GM18867 (cell line): Measurements from ENCODE around the gene EPHB2.

Experiments used
- ATAC-seq: cut with Tn5 transposase; IDR thresholded peaks from one replicate; pipeline ENCODE4 v1.9.1; 2021; ENCODE audit warnings: mild to moderate bottlenecking, moderate library complexity; ENCODE audit not compliant: unreplicated experiment

The EPHB2 gene

DNA sequence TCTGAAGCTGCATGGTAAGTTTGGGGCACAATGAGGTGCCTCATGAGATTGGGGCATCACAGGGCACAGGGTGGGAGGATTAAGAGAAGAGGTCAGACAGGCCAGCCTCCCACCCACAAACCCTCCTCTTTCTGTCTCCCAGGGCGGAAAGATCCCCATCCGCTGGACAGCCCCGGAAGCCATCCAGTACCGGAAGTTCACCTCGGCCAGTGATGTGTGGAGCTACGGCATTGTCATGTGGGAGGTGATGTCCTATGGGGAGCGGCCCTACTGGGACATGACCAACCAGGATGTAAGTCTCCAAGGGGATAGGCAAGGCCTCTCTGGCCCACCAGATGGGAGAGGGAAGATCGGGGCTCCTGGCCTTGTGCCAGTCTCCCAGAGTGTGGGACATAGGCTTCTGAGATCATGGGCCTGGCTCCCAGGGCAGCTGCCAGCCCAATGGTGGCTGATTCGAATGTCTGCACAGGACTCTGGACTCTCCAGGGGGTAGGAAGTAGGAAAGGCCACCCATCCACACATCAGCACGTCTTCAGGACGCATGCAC lies 198.3 kb downstream of the EPHB2 start:
- no peak for ATAC-seq

- no peak for ATAC-seq
These were observed 199.6 kb downstream of the EPHB2 start for GRCh38 chr1:22910286-22910685.

- no peak for ATAC-seq
These were observed 200.5 kb downstream of the EPHB2 start for GRCh38 chr1:22910986-22911651.

DNA sequence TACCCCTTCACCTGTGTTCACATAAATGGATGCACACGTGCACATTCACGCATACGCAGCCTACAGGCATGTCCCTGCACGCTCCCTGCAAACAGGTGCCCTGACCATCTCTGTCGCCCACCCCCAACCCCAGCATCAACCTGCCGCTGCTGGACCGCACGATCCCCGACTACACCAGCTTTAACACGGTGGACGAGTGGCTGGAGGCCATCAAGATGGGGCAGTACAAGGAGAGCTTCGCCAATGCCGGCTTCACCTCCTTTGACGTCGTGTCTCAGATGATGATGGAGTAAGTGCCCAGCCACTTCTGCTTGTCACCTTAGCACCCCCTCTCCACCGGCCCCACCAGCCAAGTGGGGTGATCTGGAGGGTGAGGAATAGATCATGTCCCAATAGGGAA lies 201.7 kb downstream of the EPHB2 start:
- ATAC-seq, result no peak

GRCh38 chr1:22913421-22914141 lies 202.9 kb downstream of the EPHB2 start:
- ATAC-seq, result no peak

DNA sequence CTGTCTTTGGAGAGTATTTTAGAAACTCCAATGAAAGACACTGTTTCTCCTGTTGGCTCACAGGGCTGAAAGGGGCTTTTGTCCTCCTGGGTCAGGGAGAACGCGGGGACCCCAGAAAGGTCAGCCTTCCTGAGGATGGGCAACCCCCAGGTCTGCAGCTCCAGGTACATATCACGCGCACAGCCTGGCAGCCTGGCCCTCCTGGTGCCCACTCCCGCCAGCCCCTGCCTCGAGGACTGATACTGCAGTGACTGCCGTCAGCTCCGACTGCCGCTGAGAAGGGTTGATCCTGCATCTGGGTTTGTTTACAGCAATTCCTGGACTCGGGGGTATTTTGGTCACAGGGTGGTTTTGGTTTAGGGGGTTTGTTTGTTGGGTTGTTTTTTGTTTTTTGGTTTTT lies 203.5 kb downstream of the EPHB2 start:
- ATAC-seq, result no peak

GRCh38 chr1:22914633-22915217 lies 204.1 kb downstream of the EPHB2 start:
- ATAC-seq, result no peak

GRCh38 chr1:22915231-22915630 lies 204.6 kb downstream of the EPHB2 start:
- no peak for ATAC-seq

DNA sequence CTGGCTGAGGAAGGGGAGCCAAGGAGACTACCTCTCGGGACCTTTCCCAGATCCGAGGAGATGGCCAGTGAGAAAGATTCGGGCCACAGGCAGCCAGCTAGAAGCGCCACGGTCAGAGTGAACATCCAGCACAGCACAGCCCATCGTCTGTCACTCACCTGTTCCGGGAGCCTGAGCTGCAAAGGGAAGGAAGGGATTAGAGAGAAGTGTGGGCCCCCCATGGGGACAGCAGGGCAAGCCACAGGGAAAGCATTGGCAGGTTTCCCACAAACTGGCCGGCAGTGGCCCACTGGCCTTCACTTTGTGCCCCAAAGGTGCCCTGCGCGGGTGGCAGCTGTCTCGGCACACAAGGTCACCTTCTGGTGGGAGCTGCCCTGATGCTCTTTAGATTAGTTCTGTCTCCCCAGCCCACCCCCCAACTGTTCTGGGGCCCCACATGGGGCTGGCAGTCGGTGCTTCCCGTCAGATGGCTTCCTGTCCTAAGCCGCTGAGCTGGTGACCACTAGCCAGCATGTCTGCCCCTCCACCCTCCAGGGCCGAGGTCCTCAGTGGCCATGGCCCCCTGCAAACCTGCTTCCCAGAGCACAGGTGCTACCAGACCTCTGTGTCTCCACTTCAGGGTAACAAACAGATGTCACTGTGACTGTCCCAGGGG lies 205.3 kb downstream of the EPHB2 start:
- ATAC-seq, result no peak

- ATAC-seq, result no peak
These were observed 205.8 kb downstream of the EPHB2 start for GRCh38 chr1:22916471-22916820.

DNA sequence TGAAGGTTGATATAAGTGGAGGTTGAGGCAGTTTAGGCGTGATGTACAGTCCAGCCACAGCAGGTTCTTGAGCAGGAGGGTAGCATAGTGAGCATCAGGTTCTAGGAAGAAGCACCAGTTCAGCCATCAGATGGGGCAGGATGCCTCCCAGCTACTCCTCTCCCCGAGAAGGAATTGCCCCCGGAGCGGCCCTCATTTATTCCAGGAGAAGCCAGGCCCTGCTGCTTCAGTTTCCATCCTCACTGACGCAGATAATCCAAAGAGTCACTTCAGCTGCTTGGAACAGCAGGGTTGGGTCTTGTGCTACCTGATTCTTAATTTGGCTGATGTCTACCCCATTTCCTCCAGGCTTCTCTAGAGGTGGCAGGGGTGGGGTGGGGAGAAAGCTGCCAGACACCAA lies 207.3 kb downstream of the EPHB2 start:
- ATAC-seq, result no peak

DNA sequence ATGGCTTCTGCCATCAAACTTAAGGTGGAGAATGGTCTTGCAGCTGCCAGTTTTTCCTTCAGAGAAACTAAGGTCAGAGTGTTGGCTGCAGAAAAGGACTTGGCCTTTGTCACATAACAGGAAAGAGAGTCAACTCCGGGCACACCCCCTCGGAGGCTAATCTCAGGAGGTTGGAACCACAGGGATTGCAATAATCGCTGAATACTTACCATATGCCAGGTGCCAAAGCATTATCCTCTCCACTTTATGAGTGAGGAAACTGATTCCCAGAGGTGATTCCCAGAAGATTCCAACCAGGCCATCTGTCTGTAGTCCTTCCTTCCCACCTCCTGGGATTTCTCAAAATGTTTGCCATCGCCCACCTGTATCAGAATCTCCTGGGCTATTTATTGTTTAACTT lies 208.0 kb downstream of the EPHB2 start:
- no peak for ATAC-seq

DNA sequence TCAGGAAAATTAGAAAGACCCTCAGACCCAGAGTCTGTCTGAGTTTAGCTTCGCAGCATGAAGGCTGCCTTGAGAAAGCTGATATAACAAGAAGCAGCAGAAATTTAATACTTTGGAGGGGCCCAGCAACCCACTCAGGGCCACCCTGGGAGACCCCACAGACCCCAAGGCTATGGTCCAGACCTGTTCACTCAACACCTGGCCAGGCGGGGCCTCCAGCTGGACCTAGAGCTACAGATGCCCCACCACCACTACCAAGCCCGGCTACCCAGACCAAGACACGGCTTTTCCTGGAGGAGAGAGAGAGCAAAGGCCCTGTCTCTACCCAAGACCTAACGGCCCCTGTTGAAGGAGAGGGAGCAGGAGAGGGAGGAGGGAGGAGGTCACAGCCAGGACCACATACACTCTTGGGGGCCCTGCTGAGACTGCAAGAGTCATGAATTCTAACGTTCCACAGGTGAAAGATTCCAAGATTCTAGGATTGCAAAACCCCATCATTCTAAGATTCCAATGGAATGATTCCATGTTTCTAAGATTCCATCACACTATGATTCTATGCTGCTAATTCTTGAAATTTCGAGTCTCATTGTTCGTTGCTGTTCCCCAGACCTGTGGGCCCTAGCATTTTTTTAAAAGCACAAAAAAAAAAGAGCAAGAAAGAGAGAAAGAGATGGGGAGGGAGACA lies 208.8 kb downstream of the EPHB2 start:
- ATAC-seq, result no peak

GRCh38 chr1:22920026-22920733 lies 209.5 kb downstream of the EPHB2 start:
- no peak for ATAC-seq

GRCh38 chr1:22920734-22921451 lies 210.3 kb downstream of the EPHB2 start:
- ATAC-seq, result no peak

- ATAC-seq, result no peak
These were observed 210.9 kb downstream of the EPHB2 start for GRCh38 chr1:22921452-22922126.

- no peak for ATAC-seq
These were observed 212.0 kb downstream of the EPHB2 start for GRCh38 chr1:22922640-22923039.

GRCh38 chr1:22925111-22925510 lies 214.5 kb downstream of the EPHB2 start:
- no peak for ATAC-seq

- no peak for ATAC-seq
These were observed 219.7 kb downstream of the EPHB2 start for GRCh38 chr1:22930240-22930912.
